Stomach (tissue), 19 donors: ENCODE data around the gene SLC39A2. TPM values are rescaled to one million over a fixed set of nuclear protein-coding genes. Genes with fewer than 3 reads are reported as not detected.
"Not testable (repeated sequence)": the region's sequence is repeated elsewhere in the genome, so short reads cannot be mapped to it uniquely, and the experiment has no call there.

Experiments used
- DNase-seq, 2 donors: peaks; one replicate each; pipeline versions ENCODE4 v3.0.0 to v3.0.0-alpha.2; 2013 to 2019
- H3K27ac ChIP-seq, 5 donors: fragments of 200-600 bp in 4 of 5; sonication (generic) in 4 of 5; one replicate each; pipeline ENCODE4 v1.5.1; 2013 to 2019; ENCODE audit warnings: mild to moderate bottlenecking in 1 of 5, moderate library complexity in 1 of 5
- H3K27me3 ChIP-seq, 3 donors: fragments of 200-600 bp; sonication (generic); one replicate each; pipeline ENCODE4 v1.5.1; 2017 to 2019; ENCODE audit warnings: mixed run types in 1 of 3
- H3K36me3 ChIP-seq, 4 donors: fragments of 200-600 bp; sonication (generic); 1 replicate in 3 of 4; 2 replicates in 1 of 4; pipeline ENCODE4 v1.5.1; 2016 to 2019
- H3K4me1 ChIP-seq, 4 donors: fragments of 200-600 bp; sonication (generic); one replicate each; pipeline ENCODE4 v1.5.1; 2016 to 2019
- H3K4me3 ChIP-seq, 4 donors: fragments of 200-600 bp; sonication (generic) in 3 of 4; one replicate each; pipeline ENCODE4 v1.5.1; 2016 to 2019; ENCODE audit warnings: mild to moderate bottlenecking in 1 of 4
- H3K9me3 ChIP-seq, 4 donors: fragments of 200-600 bp; sonication (generic); one replicate each; pipeline ENCODE4 v1.5.1; 2016 to 2019
- EP300 ChIP-seq: sonication (generic); formaldehyde crosslinking; IDR thresholded peaks from one replicate; pipeline ENCODE4 v1.6.1; 2017; ENCODE audit warnings: antibody characterized with exemption
- POLR2A ChIP-seq, 4 donors: fragments of 450-650 bp; IDR thresholded peaks; one replicate each; pipeline ENCODE4 v1.6.1; 2016; ENCODE audit warnings: antibody characterized with exemption in 4 of 4, control low read depth in 2 of 4, mild to moderate bottlenecking in 1 of 4, moderate library complexity in 1 of 4
- POLR2AphosphoS5 ChIP-seq, 3 donors: sonication (generic); formaldehyde crosslinking; IDR thresholded peaks; one replicate each; pipeline ENCODE4 v1.6.1; 2016; ENCODE audit warnings: antibody characterized with exemption in 3 of 3
- WGBS, 5 donors: extraction: QIAGEN DNeasy Blood & Tissue Kit in 3 of 5; methylation state at CpG; one replicate each; pipeline versions ENCODE4 v1.1.5 to v1.1.7; 2013 to 2018; 5-methylcytosine and 5-hydroxymethylcytosine counted together
- intact Hi-C: fragments of 100-400 bp; cut with DNase I; formaldehyde crosslinking; loops from one replicate; pipeline ENCODE4 v1.15.1; 2023; ENCODE audit warnings: low total_unique reads
- long read RNA-seq, 10 donors: transcript quantifications; one replicate each; lab custom pipeline, GENCODE V29; 2026
- polyA plus RNA-seq, 3 donors: library from polyadenylated mRNA; stranded (reverse); fragments of 200-250 nt; gene quantifications; one replicate each; pipeline ENCODE4 v1.2.3, GENCODE V29; 2013
- total RNA-seq, 5 donors: library from RNA; depleted of rRNA; stranded (reverse); fragments of >200 nt; gene quantifications; one replicate each; pipeline versions ENCODE4 v1.1.0 to v1.2.3, GENCODE V29; 2014 to 2016
- TF ChIP-seq, protein P1 (sequence below), 7 experiments: fragments of 450-650 bp in 4 of 7; fragments of 200-600 bp in 3 of 7; sonication (generic) in 3 of 7; IDR thresholded peaks; one replicate each; pipeline ENCODE4 v1.5.1; 2016 to 2019; ENCODE audit warnings: antibody characterized with exemption in 7 of 7, control low read depth in 2 of 7, mild to moderate bottlenecking in 1 of 7
- donor health status: healthy with polysubstance abuse.
- donor health status: Bipolar disorder and iron deficiency.
- donor health status: healthy.

Gene SLC39A2, protein sequence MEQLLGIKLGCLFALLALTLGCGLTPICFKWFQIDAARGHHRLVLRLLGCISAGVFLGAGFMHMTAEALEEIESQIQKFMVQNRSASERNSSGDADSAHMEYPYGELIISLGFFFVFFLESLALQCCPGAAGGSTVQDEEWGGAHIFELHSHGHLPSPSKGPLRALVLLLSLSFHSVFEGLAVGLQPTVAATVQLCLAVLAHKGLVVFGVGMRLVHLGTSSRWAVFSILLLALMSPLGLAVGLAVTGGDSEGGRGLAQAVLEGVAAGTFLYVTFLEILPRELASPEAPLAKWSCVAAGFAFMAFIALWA
- total RNA-seq, result not detected
- polyA plus RNA-seq, result 1 to 10 TPM in 1 of 3 donors, not detected in 2; 3.8 TPM
- long read RNA-seq, donor 1, result 0 reads
- long read RNA-seq, donor 2, result 0 reads
- long read RNA-seq, donor 3, result 0 reads
- long read RNA-seq, donor 4, result 0 reads
- long read RNA-seq, donor 5, result 0 reads
- long read RNA-seq, donor 6, result 0 reads
- long read RNA-seq, donor 7, result 0 reads
- long read RNA-seq, donor 8, result 0 reads
- long read RNA-seq, donor 9, result 0 reads
- long read RNA-seq, donor 10, result 0 reads

DNA sequence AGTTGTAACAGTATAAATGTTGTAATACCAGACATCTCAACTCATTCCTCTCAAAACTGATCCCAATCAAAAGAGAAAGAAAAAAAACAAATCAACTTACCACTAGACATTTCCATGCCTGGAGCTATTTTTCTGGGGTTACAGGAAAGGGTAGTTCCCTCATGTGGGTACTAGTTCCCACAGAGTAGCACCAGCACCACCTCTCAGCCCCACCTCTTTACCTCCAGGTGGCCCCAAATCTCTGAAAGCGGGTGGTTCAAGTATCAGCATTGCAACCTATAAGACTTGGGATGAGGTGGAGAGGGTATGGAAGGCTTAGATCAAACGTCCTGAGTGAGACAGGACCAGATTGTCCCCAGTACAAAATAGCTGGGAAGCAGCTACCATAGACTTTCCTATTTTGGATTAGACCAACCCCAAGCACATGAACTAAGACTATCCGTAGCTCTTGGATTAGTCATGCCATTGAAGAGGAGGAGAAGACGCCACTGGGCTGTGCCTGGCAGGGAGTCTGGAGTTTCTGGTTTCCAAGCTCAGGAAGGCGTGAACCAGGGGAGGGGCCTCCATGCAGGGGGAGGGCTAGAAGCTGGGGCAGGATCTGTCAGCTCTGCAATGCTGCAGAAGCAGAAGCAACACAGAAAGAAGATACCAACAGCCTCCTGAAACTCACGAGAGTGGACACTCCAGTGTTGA lies at the start of gene SLC39A2:
SLC39A2 (plus strand) TSS at position 620 of the 693 bp plus-strand sequence. CDS start 154 bp downstream, outside the sequence.
- Histone ChIP-seq H3K27ac (no peak within 1 kb of the TSS), H3K36me3 (peaks cover 30 to 41% (median 38%) of the 10 kb centered on the region in 4 donors), H3K4me1 (peaks cover 0 to 7% (median 0%) of the 10 kb centered on the region in 4 donors), H3K9me3 (no peaks in the 10 kb centered on the region), H3K27me3 (no peaks in the 10 kb centered on the region), H3K4me3 (no peak within 1 kb of the TSS)
- WGBS, 5 donors, result 37 to 42% (median 38%) methylated on average over 6 of the region's 6 CpGs
- peak in 1 of 2 donors; percentile 68 for DNase-seq
- TF ChIP-seq EP300, result no peak
- no peak for TF ChIP-seq POLR2AphosphoS5 (IDR thresholded peaks at IDR 0.05)
- TF ChIP-seq POLR2A (IDR thresholded peaks at IDR 0.05), result no peak
- TF ChIP-seq, protein P1, sequence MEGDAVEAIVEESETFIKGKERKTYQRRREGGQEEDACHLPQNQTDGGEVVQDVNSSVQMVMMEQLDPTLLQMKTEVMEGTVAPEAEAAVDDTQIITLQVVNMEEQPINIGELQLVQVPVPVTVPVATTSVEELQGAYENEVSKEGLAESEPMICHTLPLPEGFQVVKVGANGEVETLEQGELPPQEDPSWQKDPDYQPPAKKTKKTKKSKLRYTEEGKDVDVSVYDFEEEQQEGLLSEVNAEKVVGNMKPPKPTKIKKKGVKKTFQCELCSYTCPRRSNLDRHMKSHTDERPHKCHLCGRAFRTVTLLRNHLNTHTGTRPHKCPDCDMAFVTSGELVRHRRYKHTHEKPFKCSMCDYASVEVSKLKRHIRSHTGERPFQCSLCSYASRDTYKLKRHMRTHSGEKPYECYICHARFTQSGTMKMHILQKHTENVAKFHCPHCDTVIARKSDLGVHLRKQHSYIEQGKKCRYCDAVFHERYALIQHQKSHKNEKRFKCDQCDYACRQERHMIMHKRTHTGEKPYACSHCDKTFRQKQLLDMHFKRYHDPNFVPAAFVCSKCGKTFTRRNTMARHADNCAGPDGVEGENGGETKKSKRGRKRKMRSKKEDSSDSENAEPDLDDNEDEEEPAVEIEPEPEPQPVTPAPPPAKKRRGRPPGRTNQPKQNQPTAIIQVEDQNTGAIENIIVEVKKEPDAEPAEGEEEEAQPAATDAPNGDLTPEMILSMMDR (IDR thresholded peaks at IDR 0.05), result no peak
- intact Hi-C loops, result no loop called here

DNA sequence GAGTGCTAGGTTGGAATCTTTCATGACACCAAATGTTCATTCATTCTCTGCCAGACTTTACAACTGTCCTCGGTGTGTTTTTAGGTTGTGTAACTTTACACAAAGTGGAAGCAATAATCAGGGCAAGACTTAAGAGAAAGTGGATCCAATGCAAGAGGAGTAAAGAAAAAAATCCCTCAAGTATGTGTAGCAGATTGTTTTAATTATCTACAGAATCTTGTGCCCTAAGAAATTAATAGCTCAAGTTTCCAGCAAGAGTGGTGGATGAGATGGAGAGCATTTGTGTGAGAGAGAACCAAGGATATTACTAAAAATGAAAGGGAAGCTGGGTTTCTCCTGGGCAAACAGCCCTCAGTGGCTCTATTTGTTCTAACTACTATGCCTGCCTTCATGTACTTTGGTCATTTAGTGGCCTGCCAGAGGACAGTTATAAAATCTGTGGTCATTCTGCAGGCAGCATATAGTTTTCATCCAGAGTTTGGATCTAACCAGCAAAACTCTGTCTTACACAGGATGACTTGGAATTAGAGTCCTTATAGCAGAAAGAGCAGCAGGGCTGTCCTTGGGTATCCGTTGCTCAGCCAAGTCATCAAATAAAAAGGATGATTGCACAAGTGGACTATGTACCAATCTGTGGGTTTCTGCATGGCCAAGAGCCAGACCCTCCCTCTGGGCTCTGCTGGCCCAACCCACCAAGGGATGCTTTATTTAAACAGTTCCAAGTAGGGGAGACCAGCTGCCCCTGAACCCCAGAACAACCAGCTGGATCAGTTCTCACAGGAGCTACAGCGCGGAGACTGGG lies 44.2 kb upstream of the SLC39A2 start, which contains the start of gene RNASE2:
RNASE2 (plus strand) TSS at position 752 of the 802 bp plus-strand sequence. CDS start 285 bp downstream, outside the sequence.
- H3K4me1 ChIP-seq, H3K36me3 ChIP-seq, H3K9me3 ChIP-seq, intact Hi-C loops, H3K4me3 ChIP-seq, DNase-seq: not testable (repeated sequence)
- WGBS, 5 donors, result 52 to 67% (median 61%) methylated on average over 4 of the region's 4 CpGs
- Histone ChIP-seq H3K27ac (peak within 1 kb of the TSS in 1 of 5 donors; percentile 25), H3K27me3 (peaks cover 0 to 12% (median 0%) of the 10 kb centered on the region in 3 donors)

DNA sequence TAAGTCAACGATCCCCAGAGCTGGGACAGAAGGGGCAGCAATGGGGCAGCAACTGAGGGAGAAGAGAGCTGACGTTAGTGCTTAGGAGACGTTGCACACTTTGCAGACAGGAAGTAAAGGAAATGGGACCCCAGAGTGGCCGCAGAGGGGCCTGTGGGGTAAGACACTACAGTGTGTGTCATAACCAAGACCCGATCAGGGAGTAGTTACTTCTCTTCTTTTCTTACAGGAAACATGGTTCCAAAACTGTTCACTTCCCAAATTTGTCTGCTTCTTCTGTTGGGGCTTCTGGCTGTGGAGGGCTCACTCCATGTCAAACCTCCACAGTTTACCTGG lies 43.6 kb upstream of the SLC39A2 start:
- WGBS, 5 donors, result 48 to 63% (median 57%) methylated on average over 5 of the region's 5 CpGs
- intact Hi-C loops, H3K27me3 ChIP-seq: not testable (repeated sequence)

DNA sequence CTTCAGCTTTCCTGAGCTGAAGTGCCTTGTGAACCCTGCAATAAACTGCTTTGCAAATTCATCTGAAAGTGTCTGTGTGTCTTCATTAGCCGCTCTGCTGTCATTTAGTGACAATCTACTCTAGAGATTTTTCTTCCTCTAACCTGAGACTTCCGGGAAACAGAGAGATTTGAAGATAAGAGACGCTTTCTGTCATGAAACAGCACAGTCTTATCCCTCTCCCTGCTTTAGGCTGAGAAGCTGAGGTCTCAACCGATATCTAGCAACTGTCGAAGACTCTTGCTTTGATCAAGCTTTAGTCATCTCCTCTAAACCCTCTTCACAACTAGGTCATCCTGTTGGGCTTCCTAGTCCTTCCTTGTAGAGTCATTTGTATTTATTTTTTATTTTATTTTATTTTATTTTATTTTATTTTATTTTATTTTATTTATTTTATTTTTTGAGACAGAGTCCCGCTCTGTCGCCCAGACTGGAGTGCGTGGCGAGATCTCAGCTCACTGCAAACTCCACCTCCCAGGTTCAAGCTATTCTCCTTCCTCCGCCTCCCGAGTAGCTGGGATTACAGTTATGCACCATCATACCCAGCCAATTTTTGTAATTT lies 42.6 kb upstream of the SLC39A2 start:
- Histone ChIP-seq H3K27me3 (peaks cover 0 to 8% (median 0%) of the 10 kb centered on the region in 3 donors), H3K9me3 (no peaks in the 10 kb centered on the region), H3K4me3 (no peak overlapping the region), H3K36me3 (no peaks in the 10 kb centered on the region), H3K27ac (no peak overlapping the region), H3K4me1 (peaks cover 0 to 10% (median 0%) of the 10 kb centered on the region in 4 donors)
- TF ChIP-seq, protein P1 (IDR thresholded peaks at IDR 0.05), result no peak
- TF ChIP-seq POLR2AphosphoS5 (IDR thresholded peaks at IDR 0.05) (no peak), EP300 (no peak), POLR2A (IDR thresholded peaks at IDR 0.05) (no peak)
- intact Hi-C loops, result no loop called here
- 78 to 86% (median 84%) methylated on average over 11 of the region's 11 CpGs for WGBS, 5 donors
- DNase-seq, result no peak

More for the DNA sequence above, 43.6 kb upstream of the SLC39A2 start:
- not testable (repeated sequence) for H3K4me3 ChIP-seq, H3K4me1 ChIP-seq, H3K36me3 ChIP-seq, H3K9me3 ChIP-seq, DNase-seq
- peak overlapping the region in 1 of 5 donors; percentile 25 for H3K27ac ChIP-seq

DNA sequence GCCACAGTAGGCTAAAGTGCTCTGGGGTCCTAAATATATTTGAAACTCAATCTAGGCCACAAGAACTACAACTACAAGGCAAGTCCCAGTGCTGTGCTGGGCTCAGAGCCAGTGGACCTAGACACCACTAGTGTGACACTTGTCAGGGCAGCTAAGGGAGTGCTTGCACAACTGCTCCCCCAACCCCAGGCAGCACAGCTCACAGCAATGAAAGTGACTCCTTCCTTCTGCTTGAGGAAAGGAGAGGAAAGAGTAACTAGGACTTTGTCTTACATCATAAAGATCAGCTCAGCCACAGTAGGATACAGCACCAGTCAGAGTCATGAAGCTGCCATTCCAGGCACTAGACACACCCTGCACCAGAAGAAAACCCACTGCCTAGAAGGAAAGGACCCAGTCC lies 40.1 kb upstream of the SLC39A2 start:
- intact Hi-C loops, result not testable (repeated sequence)

More for the DNA sequence above, 40.1 kb upstream of the SLC39A2 start:
- not testable (repeated sequence) for DNase-seq, H3K27ac ChIP-seq, H3K36me3 ChIP-seq, H3K4me3 ChIP-seq, H3K27me3 ChIP-seq, H3K9me3 ChIP-seq
- peaks cover 0 to 10% (median 0%) of the 10 kb centered on the region in 4 donors for H3K4me1 ChIP-seq
